Liver (tissue), 9 donors: Measurements from ENCODE around the gene BAK1. TPM values are rescaled to one million over a fixed set of nuclear protein-coding genes. Genes with fewer than 3 reads are reported as not detected.

ENCODE experiments used
- DNase-seq: peaks from one replicate; pipeline ENCODE4 v3.0.0-alpha.2; 2017; ENCODE audit warnings: low spot score
- H3K27ac ChIP-seq, 2 donors: one replicate each; pipeline ENCODE4 v1.7.0; 2013; ENCODE audit warnings: inconsistent platforms in 2 of 2, low read length in 2 of 2, control low read depth in 1 of 2, low read depth in 1 of 2, mild to moderate bottlenecking in 1 of 2
- H3K27me3 ChIP-seq, 4 donors: one replicate each; pipeline versions ENCODE4 v1.6.1 to v1.7.0; 2013; ENCODE audit warnings: low read length in 3 of 4, inconsistent platforms in 1 of 4, mild to moderate bottlenecking in 1 of 4, moderate library complexity in 1 of 4; ENCODE audit not compliant: control insufficient read depth in 4 of 4, insufficient read depth in 4 of 4
- H3K36me3 ChIP-seq, 4 donors: one replicate each; pipeline versions ENCODE4 v1.6.1 to v1.7.0; 2013; ENCODE audit warnings: low read length in 3 of 4, mild to moderate bottlenecking in 3 of 4, low read depth in 1 of 4, moderate library complexity in 1 of 4; ENCODE audit not compliant: control insufficient read depth in 4 of 4, insufficient read depth in 3 of 4
- H3K4me1 ChIP-seq, 4 donors: one replicate each; pipeline versions ENCODE4 v1.6.1 to v1.7.0; 2013; ENCODE audit warnings: low read length in 3 of 4, mild to moderate bottlenecking in 3 of 4, moderate library complexity in 1 of 4; ENCODE audit not compliant: control insufficient read depth in 4 of 4, insufficient read depth in 4 of 4
- H3K4me3 ChIP-seq, 3 donors: one replicate each; pipeline versions ENCODE4 v1.6.1 to v1.7.0; 2013; ENCODE audit warnings: low read length in 3 of 3, control low read depth in 1 of 3, low read depth in 1 of 3, mild to moderate bottlenecking in 1 of 3
- H3K9ac ChIP-seq, 2 donors: one replicate each; pipeline ENCODE4 v1.7.0; 2013; ENCODE audit warnings: low read length in 2 of 2, mild to moderate bottlenecking in 2 of 2, moderate library complexity in 2 of 2, control low read depth in 1 of 2, low read depth in 1 of 2
- H3K9me3 ChIP-seq, 4 donors: one replicate each; pipeline versions ENCODE4 v1.6.1 to v1.7.0; 2013; ENCODE audit warnings: low read length in 3 of 4; ENCODE audit not compliant: control insufficient read depth in 4 of 4
- EGR1 ChIP-seq, 2 donors: IDR thresholded peaks; 2 replicates each; pipeline ENCODE4 v1.6.1; 2016 to 2018; ENCODE audit warnings: antibody characterized with exemption in 2 of 2, low read depth in 2 of 2
- FOXA1 ChIP-seq: IDR thresholded peaks from 2 replicates; pipeline ENCODE4 v1.6.1; 2016; ENCODE audit warnings: antibody characterized with exemption
- FOXA2 ChIP-seq: IDR thresholded peaks from 2 replicates; pipeline ENCODE4 v1.6.1; 2016; ENCODE audit warnings: antibody characterized with exemption
- GABPA ChIP-seq, 2 donors: IDR thresholded peaks in 1 of 2; conservative IDR thresholded peaks in 1 of 2; 2 replicates each; pipeline ENCODE4 v1.6.1; 2016; ENCODE audit warnings: antibody characterized with exemption in 2 of 2, mild to moderate bottlenecking in 1 of 2, moderate library complexity in 1 of 2
- HNF4A ChIP-seq, 2 donors: conservative IDR thresholded peaks; 2 replicates each; pipeline ENCODE4 v1.6.1; 2016; ENCODE audit warnings: antibody characterized with exemption in 2 of 2, mild to moderate bottlenecking in 2 of 2
- HNF4G ChIP-seq: IDR thresholded peaks from 2 replicates; pipeline ENCODE4 v1.6.1; 2016; ENCODE audit warnings: antibody characterized with exemption
- JUND ChIP-seq, 2 donors: IDR thresholded peaks; 2 replicates each; pipeline ENCODE4 v1.6.1; 2016; ENCODE audit warnings: antibody characterized with exemption in 2 of 2
- NR2F2 ChIP-seq: IDR thresholded peaks from 2 replicates; pipeline ENCODE4 v1.6.1; 2016; ENCODE audit warnings: antibody characterized with exemption
- RAD21 ChIP-seq, 2 donors: IDR thresholded peaks; 2 replicates each; pipeline ENCODE4 v1.6.1; 2016; ENCODE audit warnings: antibody characterized with exemption in 2 of 2, mild to moderate bottlenecking in 2 of 2
- RXRA ChIP-seq, 2 donors: IDR thresholded peaks; 2 replicates each; pipeline ENCODE4 v1.6.1; 2017 to 2018; ENCODE audit warnings: antibody characterized with exemption in 2 of 2, mild to moderate bottlenecking in 1 of 2
- SP1 ChIP-seq: IDR thresholded peaks from 2 replicates; pipeline ENCODE4 v1.6.1; 2018; ENCODE audit warnings: antibody characterized with exemption, mild to moderate bottlenecking
- TAF1 ChIP-seq: conservative IDR thresholded peaks from 2 replicates; pipeline ENCODE4 v1.6.1; 2016; ENCODE audit warnings: antibody characterized with exemption, mild to moderate bottlenecking
- YY1 ChIP-seq: IDR thresholded peaks from 2 replicates; pipeline ENCODE4 v1.6.1; 2016; ENCODE audit warnings: antibody characterized with exemption, mild to moderate bottlenecking
- WGBS: extraction: QIAGEN DNeasy Blood & Tissue Kit; methylation state at CpG from one replicate; pipeline ENCODE4 v1.1.7; 2013; 5-methylcytosine and 5-hydroxymethylcytosine counted together
- polyA plus RNA-seq, 2 donors: library from polyadenylated mRNA; stranded (reverse) in 1 of 2; unstranded in 1 of 2; fragments of 200-250 nt in 1 of 2; fragments of >200 nt in 1 of 2; fragmentation: Nextera tagmentation in 1 of 2; extraction: Ambion mirVana in 1 of 2; gene quantifications; one replicate each; pipeline versions ENCODE4 v1.2.1 to v1.2.3, GENCODE V29; 2013 to 2015
- total RNA-seq, 2 donors: library from RNA; depleted of rRNA; stranded (reverse); fragments of >200 nt; gene quantifications; one replicate each; pipeline ENCODE4 v1.2.3, GENCODE V29; 2014
- TF ChIP-seq, protein P1 (sequence below): fragments of 150-350 bp; IDR thresholded peaks from 2 replicates; pipeline ENCODE4 v1.5.1; 2017; ENCODE audit warnings: improper control_type of control experiment, low read depth, low read length; ENCODE audit not compliant: missing input control
- TF ChIP-seq, protein P2 (sequence below): IDR thresholded peaks from 2 replicates; pipeline ENCODE4 v1.6.1; 2016; ENCODE audit warnings: antibody characterized with exemption
- TF ChIP-seq, protein P3 (sequence below): IDR thresholded peaks from 2 replicates; pipeline ENCODE4 v1.6.1; 2016; ENCODE audit warnings: antibody characterized with exemption
- TF ChIP-seq, protein P4 (sequence below): IDR thresholded peaks from 2 replicates; pipeline ENCODE4 v1.6.1; 2016; ENCODE audit warnings: antibody characterized with exemption, mild to moderate bottlenecking
- TF ChIP-seq, protein P5 (sequence below): IDR thresholded peaks from 2 replicates; pipeline ENCODE4 v1.6.1; 2016; ENCODE audit warnings: antibody characterized with exemption
- donor health status: healthy.
- donor health status: healthy.
- donor health status: healthy.
- donor health status: healthy.
- donor health status: healthy.

Gene BAK1
- total and polyA plus RNA-seq, 4 donors = 2.4 to 8.7 (median 5.3) TPM

DNA sequence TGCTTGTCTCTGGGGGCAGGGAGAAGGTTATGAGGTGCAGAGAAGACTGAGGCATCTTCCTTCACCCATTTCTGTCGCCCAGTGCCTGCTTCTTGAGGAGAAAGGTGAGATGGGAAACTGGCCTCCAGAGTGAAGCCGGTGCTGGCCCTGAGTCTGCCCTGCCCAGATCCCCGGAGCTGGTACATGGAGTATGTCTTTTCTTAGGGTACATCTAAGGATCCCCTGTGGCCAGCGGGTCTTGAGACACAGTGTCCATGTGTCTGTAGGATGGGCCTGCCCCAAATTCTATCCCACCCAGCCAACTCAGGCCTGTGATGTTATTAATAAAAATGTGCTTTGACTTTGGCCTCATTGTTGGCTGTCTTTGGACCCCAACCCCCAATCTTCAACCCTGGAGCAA, 8.8 kb upstream of the BAK1 start:
- H3K9me3 ChIP-seq = no peaks in the 10 kb centered on the region
- no peaks in the 10 kb centered on the region for H3K36me3 ChIP-seq
- TF ChIP-seq YY1 = no peak
- no peak for TF ChIP-seq NR2F2
- no peak for TF ChIP-seq FOXA2
- no peak for TF ChIP-seq RXRA (IDR thresholded peaks at IDR 0.05)
- TF ChIP-seq SP1 = no peak
- TF ChIP-seq, protein P1, sequence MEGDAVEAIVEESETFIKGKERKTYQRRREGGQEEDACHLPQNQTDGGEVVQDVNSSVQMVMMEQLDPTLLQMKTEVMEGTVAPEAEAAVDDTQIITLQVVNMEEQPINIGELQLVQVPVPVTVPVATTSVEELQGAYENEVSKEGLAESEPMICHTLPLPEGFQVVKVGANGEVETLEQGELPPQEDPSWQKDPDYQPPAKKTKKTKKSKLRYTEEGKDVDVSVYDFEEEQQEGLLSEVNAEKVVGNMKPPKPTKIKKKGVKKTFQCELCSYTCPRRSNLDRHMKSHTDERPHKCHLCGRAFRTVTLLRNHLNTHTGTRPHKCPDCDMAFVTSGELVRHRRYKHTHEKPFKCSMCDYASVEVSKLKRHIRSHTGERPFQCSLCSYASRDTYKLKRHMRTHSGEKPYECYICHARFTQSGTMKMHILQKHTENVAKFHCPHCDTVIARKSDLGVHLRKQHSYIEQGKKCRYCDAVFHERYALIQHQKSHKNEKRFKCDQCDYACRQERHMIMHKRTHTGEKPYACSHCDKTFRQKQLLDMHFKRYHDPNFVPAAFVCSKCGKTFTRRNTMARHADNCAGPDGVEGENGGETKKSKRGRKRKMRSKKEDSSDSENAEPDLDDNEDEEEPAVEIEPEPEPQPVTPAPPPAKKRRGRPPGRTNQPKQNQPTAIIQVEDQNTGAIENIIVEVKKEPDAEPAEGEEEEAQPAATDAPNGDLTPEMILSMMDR = no peak
- TF ChIP-seq, protein P2, sequence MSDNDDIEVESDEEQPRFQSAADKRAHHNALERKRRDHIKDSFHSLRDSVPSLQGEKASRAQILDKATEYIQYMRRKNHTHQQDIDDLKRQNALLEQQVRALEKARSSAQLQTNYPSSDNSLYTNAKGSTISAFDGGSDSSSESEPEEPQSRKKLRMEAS = no peak
- TF ChIP-seq, protein P3, sequence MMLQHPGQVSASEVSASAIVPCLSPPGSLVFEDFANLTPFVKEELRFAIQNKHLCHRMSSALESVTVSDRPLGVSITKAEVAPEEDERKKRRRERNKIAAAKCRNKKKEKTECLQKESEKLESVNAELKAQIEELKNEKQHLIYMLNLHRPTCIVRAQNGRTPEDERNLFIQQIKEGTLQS = no peak
- TF ChIP-seq, protein P4, sequence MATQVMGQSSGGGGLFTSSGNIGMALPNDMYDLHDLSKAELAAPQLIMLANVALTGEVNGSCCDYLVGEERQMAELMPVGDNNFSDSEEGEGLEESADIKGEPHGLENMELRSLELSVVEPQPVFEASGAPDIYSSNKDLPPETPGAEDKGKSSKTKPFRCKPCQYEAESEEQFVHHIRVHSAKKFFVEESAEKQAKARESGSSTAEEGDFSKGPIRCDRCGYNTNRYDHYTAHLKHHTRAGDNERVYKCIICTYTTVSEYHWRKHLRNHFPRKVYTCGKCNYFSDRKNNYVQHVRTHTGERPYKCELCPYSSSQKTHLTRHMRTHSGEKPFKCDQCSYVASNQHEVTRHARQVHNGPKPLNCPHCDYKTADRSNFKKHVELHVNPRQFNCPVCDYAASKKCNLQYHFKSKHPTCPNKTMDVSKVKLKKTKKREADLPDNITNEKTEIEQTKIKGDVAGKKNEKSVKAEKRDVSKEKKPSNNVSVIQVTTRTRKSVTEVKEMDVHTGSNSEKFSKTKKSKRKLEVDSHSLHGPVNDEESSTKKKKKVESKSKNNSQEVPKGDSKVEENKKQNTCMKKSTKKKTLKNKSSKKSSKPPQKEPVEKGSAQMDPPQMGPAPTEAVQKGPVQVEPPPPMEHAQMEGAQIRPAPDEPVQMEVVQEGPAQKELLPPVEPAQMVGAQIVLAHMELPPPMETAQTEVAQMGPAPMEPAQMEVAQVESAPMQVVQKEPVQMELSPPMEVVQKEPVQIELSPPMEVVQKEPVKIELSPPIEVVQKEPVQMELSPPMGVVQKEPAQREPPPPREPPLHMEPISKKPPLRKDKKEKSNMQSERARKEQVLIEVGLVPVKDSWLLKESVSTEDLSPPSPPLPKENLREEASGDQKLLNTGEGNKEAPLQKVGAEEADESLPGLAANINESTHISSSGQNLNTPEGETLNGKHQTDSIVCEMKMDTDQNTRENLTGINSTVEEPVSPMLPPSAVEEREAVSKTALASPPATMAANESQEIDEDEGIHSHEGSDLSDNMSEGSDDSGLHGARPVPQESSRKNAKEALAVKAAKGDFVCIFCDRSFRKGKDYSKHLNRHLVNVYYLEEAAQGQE = no peak
- TF ChIP-seq FOXA1 = no peak
- no peak for TF ChIP-seq GABPA (IDR thresholded peaks at IDR 0.05 in 1 of 2, conservative IDR thresholded peaks at IDR 0.05 in 1 of 2)
- no peak for TF ChIP-seq HNF4G
- TF ChIP-seq, protein P5, sequence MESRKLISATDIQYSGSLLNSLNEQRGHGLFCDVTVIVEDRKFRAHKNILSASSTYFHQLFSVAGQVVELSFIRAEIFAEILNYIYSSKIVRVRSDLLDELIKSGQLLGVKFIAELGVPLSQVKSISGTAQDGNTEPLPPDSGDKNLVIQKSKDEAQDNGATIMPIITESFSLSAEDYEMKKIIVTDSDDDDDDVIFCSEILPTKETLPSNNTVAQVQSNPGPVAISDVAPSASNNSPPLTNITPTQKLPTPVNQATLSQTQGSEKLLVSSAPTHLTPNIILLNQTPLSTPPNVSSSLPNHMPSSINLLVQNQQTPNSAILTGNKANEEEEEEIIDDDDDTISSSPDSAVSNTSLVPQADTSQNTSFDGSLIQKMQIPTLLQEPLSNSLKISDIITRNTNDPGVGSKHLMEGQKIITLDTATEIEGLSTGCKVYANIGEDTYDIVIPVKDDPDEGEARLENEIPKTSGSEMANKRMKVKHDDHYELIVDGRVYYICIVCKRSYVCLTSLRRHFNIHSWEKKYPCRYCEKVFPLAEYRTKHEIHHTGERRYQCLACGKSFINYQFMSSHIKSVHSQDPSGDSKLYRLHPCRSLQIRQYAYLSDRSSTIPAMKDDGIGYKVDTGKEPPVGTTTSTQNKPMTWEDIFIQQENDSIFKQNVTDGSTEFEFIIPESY = no peak
- TF ChIP-seq EGR1 (IDR thresholded peaks at IDR 0.05; ENCODE audit: low read depth in 2 of 2) = no peak
- TF ChIP-seq JUND (IDR thresholded peaks at IDR 0.05) = no peak
- no peak for TF ChIP-seq RAD21 (IDR thresholded peaks at IDR 0.05)
- TF ChIP-seq TAF1 = no peak
- no peak for TF ChIP-seq HNF4A (conservative IDR thresholded peaks at IDR 0.05)
- H3K27ac ChIP-seq = no peak overlapping the region
- no peaks in the 10 kb centered on the region for H3K27me3 ChIP-seq
- 92% methylated on average over 4 of the region's 4 CpGs for WGBS
- H3K4me3 ChIP-seq = no peak overlapping the region
- peaks cover 0 to 5% (median 2%) of the 10 kb centered on the region in 4 donors for H3K4me1 ChIP-seq
- DNase-seq = no peak
- H3K9ac ChIP-seq = no peak overlapping the region
